Transverse colon (tissue), 4 donors: ENCODE results near the gene LRP8. TPM values are rescaled to one million over a fixed set of nuclear protein-coding genes. Genes with fewer than 3 reads are reported as not detected.

Source experiments
- DNase-seq: peaks from one replicate; pipeline ENCODE4 v3.0.0-alpha.2; 2019
- H3K27ac ChIP-seq, 4 donors: fragments of 200-600 bp; sonication (generic); 2 replicates each; pipeline ENCODE4 v1.5.1; 2016 to 2018; ENCODE audit warnings: inconsistent platforms in 4 of 4
- H3K27me3 ChIP-seq: fragments of 200-600 bp; sonication (generic); 2 replicates; pipeline ENCODE4 v1.5.1; 2017; ENCODE audit warnings: inconsistent platforms
- H3K36me3 ChIP-seq, 4 donors: fragments of 200-600 bp; sonication (generic); 2 replicates each; pipeline ENCODE4 v1.5.1; 2017 to 2019; ENCODE audit warnings: inconsistent platforms in 4 of 4
- H3K4me1 ChIP-seq, 4 donors: fragments of 200-600 bp; sonication (generic); 2 replicates each; pipeline ENCODE4 v1.5.1; 2017 to 2020; ENCODE audit warnings: inconsistent platforms in 4 of 4
- H3K4me3 ChIP-seq, 4 donors: fragments of 200-600 bp; sonication (generic); 1 replicate in 1 of 4; 2 replicates in 3 of 4; pipeline versions ENCODE4 v1.5.1 to v1.6.1; 2017 to 2019; ENCODE audit warnings: inconsistent platforms in 4 of 4
- H3K9me3 ChIP-seq, 2 donors: fragments of 200-600 bp; sonication (generic); 2 replicates each; pipeline ENCODE4 v1.5.1; 2017 to 2019; ENCODE audit warnings: inconsistent platforms in 2 of 2
- CTCF ChIP-seq, 5 experiments: fragments of 200-600 bp in 3 of 5; fragments of 450-650 bp in 2 of 5; sonication (generic) in 3 of 5; IDR thresholded peaks; 1 replicate in 2 of 5; 2 replicates in 3 of 5; pipeline ENCODE4 v1.5.1; 2016 to 2017; ENCODE audit warnings: antibody characterized with exemption in 5 of 5, inconsistent platforms in 3 of 5, mild to moderate bottlenecking in 2 of 5, moderate library complexity in 1 of 5
- EP300 ChIP-seq: sonication (generic); formaldehyde crosslinking; IDR thresholded peaks from one replicate; pipeline ENCODE4 v1.6.1; 2017; ENCODE audit warnings: antibody characterized with exemption, low read depth
- POLR2A ChIP-seq: fragments of 450-650 bp; IDR thresholded peaks from one replicate; pipeline ENCODE4 v1.6.1; 2016; ENCODE audit warnings: antibody characterized with exemption, mild to moderate bottlenecking, moderate library complexity
- POLR2AphosphoS5 ChIP-seq, 3 donors: sonication (generic); formaldehyde crosslinking; IDR thresholded peaks; one replicate each; pipeline ENCODE4 v1.6.1; 2016; ENCODE audit warnings: antibody characterized with exemption in 3 of 3
- WGBS, 2 donors: methylation state at CpG; one replicate each; pipeline ENCODE4 v1.1.5; 2018; ENCODE audit warnings: low coverage in 1 of 2; 5-methylcytosine and 5-hydroxymethylcytosine counted together
- in situ Hi-C, 4 donors: fragments of 200-750 bp; cut with MboI; loops; one replicate each; pipeline versions ENCODE4 v1.15.0 to v1.15.1; 2017; ENCODE audit warnings: low sequenced_read_pairs in 3 of 4, low pct_ligation_motif_present in 1 of 4, low pct_unique_long_range_greater_than_20kb in 1 of 4
- intact Hi-C: fragments of 100-400 bp; cut with DNase I; formaldehyde crosslinking; loops from one replicate; pipeline ENCODE4 v1.15.1; 2023; ENCODE audit warnings: low total_unique reads
- total RNA-seq, 4 donors: library from RNA; depleted of rRNA; stranded (reverse); fragments of >200 nt; gene quantifications; one replicate each; pipeline ENCODE4 v1.1.0, GENCODE V29; 2016

LRP8 gene
- total RNA-seq, 4 donors from 2014 or later = 0.37 to 10.7 (median 1.4) TPM

- in situ Hi-C loops = loop anchor here in 3 of 4 donors (5.0 to 25.0 kb wide), 3 partner anchors 110 to 485 kb away; no protein-coding TSS in a partner anchor
- DNase-seq = no peak
- Histone ChIP-seq H3K4me1 (no peaks in the 10 kb centered on the region), H3K27me3 (no peaks in the 10 kb centered on the region), H3K36me3 (no peaks in the 10 kb centered on the region), H3K4me3 (no peak overlapping the region), H3K9me3 (no peaks in the 10 kb centered on the region), H3K27ac (no peak overlapping the region)
- intact Hi-C loops = no loop called here
- 98% methylated on average over 36 of the region's 46 CpGs; no CpG with 5 or more reads in 1 of the 2 donors for WGBS, 2 donors
- TF ChIP-seq EP300 = no peak
- no peak for TF ChIP-seq POLR2A
- no peak for TF ChIP-seq POLR2AphosphoS5 (IDR thresholded peaks at IDR 0.05)
- TF ChIP-seq CTCF (IDR thresholded peaks at IDR 0.05) = no peak
These were observed 51.0 kb downstream of the LRP8 start for GRCh38 chr1:53276902-53277281.

GRCh38 chr1:53276153-53276901 lies 51.5 kb downstream of the LRP8 start:
- no peak overlapping the region for H3K27ac ChIP-seq
- 94% methylated on average over 48 of the region's 48 CpGs; no CpG with 5 or more reads in 1 of the 2 donors for WGBS, 2 donors
- H3K27me3 ChIP-seq = no peaks in the 10 kb centered on the region
- intact Hi-C loops = no loop called here
- H3K36me3 ChIP-seq = no peaks in the 10 kb centered on the region
- H3K9me3 ChIP-seq = no peaks in the 10 kb centered on the region
- no peak overlapping the region for H3K4me3 ChIP-seq
- in situ Hi-C loops = loop anchor here in 3 of 4 donors (5.0 to 25.0 kb wide), 3 partner anchors 111 to 486 kb away; no protein-coding TSS in a partner anchor
- TF ChIP-seq POLR2A (no peak), EP300 (no peak), CTCF (IDR thresholded peaks at IDR 0.05) (no peak), POLR2AphosphoS5 (IDR thresholded peaks at IDR 0.05) (no peak)
- no peaks in the 10 kb centered on the region for H3K4me1 ChIP-seq
- no peak for DNase-seq

GRCh38 chr1:53275566-53275965 lies 52.3 kb downstream of the LRP8 start:
- DNase-seq = no peak
- intact Hi-C loops = no loop called here
- Histone ChIP-seq H3K9me3 (no peaks in the 10 kb centered on the region), H3K4me3 (no peak overlapping the region), H3K36me3 (no peaks in the 10 kb centered on the region), H3K27me3 (no peaks in the 10 kb centered on the region), H3K4me1 (no peaks in the 10 kb centered on the region), H3K27ac (no peak overlapping the region)
- in situ Hi-C loops = loop anchor here in 3 of 4 donors (5.0 to 25.0 kb wide), 3 partner anchors 112 to 487 kb away; no protein-coding TSS in a partner anchor
- WGBS, 2 donors = 100% methylated on average over 2 of the region's 3 CpGs; no CpG with 5 or more reads in 1 of the 2 donors
- TF ChIP-seq EP300 (no peak), POLR2AphosphoS5 (IDR thresholded peaks at IDR 0.05) (no peak), POLR2A (no peak), CTCF (IDR thresholded peaks at IDR 0.05) (no peak)

GRCh38 chr1:53274541-53275185 lies 53.2 kb downstream of the LRP8 start:
- Histone ChIP-seq H3K36me3 (no peaks in the 10 kb centered on the region), H3K9me3 (no peaks in the 10 kb centered on the region), H3K4me1 (no peaks in the 10 kb centered on the region), H3K27me3 (no peaks in the 10 kb centered on the region), H3K4me3 (no peak overlapping the region), H3K27ac (no peak overlapping the region)
- TF ChIP-seq CTCF (IDR thresholded peaks at IDR 0.05) = no peak
- TF ChIP-seq POLR2AphosphoS5 (IDR thresholded peaks at IDR 0.05) = no peak
- no peak for TF ChIP-seq EP300
- no peak for TF ChIP-seq POLR2A
- no peak for DNase-seq
- in situ Hi-C loops (loop anchor here in 3 of 4 donors (5.0 to 25.0 kb wide), 3 partner anchors 113 to 488 kb away; no protein-coding TSS in a partner anchor), intact Hi-C loops (no loop called here)
- WGBS, 2 donors = 93 to 100% methylated on average over 1 to 13 of the region's 13 CpGs
